Liver (tissue), 9 donors: Measurements from ENCODE around the gene DAPK1. TPM values are rescaled to one million over a fixed set of nuclear protein-coding genes. Genes with fewer than 3 reads are reported as not detected.
A peak's percentile ranks its signal among the peaks of the same experiment; 100 is the strongest.

Experiments used
- DNase-seq: peaks from one replicate; pipeline ENCODE4 v3.0.0-alpha.2; 2017; ENCODE audit warnings: low spot score
- H3K27ac ChIP-seq, 2 donors: one replicate each; pipeline ENCODE4 v1.7.0; 2013; ENCODE audit warnings: inconsistent platforms in 2 of 2, low read length in 2 of 2, control low read depth in 1 of 2, low read depth in 1 of 2, mild to moderate bottlenecking in 1 of 2
- H3K27me3 ChIP-seq, 4 donors: one replicate each; pipeline versions ENCODE4 v1.6.1 to v1.7.0; 2013; ENCODE audit warnings: low read length in 3 of 4, inconsistent platforms in 1 of 4, mild to moderate bottlenecking in 1 of 4, moderate library complexity in 1 of 4; ENCODE audit not compliant: control insufficient read depth in 4 of 4, insufficient read depth in 4 of 4
- H3K36me3 ChIP-seq, 4 donors: one replicate each; pipeline versions ENCODE4 v1.6.1 to v1.7.0; 2013; ENCODE audit warnings: low read length in 3 of 4, mild to moderate bottlenecking in 3 of 4, low read depth in 1 of 4, moderate library complexity in 1 of 4; ENCODE audit not compliant: control insufficient read depth in 4 of 4, insufficient read depth in 3 of 4
- H3K4me1 ChIP-seq, 4 donors: one replicate each; pipeline versions ENCODE4 v1.6.1 to v1.7.0; 2013; ENCODE audit warnings: low read length in 3 of 4, mild to moderate bottlenecking in 3 of 4, moderate library complexity in 1 of 4; ENCODE audit not compliant: control insufficient read depth in 4 of 4, insufficient read depth in 4 of 4
- H3K4me3 ChIP-seq, 3 donors: one replicate each; pipeline versions ENCODE4 v1.6.1 to v1.7.0; 2013; ENCODE audit warnings: low read length in 3 of 3, control low read depth in 1 of 3, low read depth in 1 of 3, mild to moderate bottlenecking in 1 of 3
- H3K9ac ChIP-seq, 2 donors: one replicate each; pipeline ENCODE4 v1.7.0; 2013; ENCODE audit warnings: low read length in 2 of 2, mild to moderate bottlenecking in 2 of 2, moderate library complexity in 2 of 2, control low read depth in 1 of 2, low read depth in 1 of 2
- H3K9me3 ChIP-seq, 4 donors: one replicate each; pipeline versions ENCODE4 v1.6.1 to v1.7.0; 2013; ENCODE audit warnings: low read length in 3 of 4; ENCODE audit not compliant: control insufficient read depth in 4 of 4
- EGR1 ChIP-seq, 2 donors: IDR thresholded peaks; 2 replicates each; pipeline ENCODE4 v1.6.1; 2016 to 2018; ENCODE audit warnings: antibody characterized with exemption in 2 of 2, low read depth in 2 of 2
- FOXA1 ChIP-seq: IDR thresholded peaks from 2 replicates; pipeline ENCODE4 v1.6.1; 2016; ENCODE audit warnings: antibody characterized with exemption
- FOXA2 ChIP-seq: IDR thresholded peaks from 2 replicates; pipeline ENCODE4 v1.6.1; 2016; ENCODE audit warnings: antibody characterized with exemption
- GABPA ChIP-seq, 2 donors: IDR thresholded peaks in 1 of 2; conservative IDR thresholded peaks in 1 of 2; 2 replicates each; pipeline ENCODE4 v1.6.1; 2016; ENCODE audit warnings: antibody characterized with exemption in 2 of 2, mild to moderate bottlenecking in 1 of 2, moderate library complexity in 1 of 2
- HNF4A ChIP-seq, 2 donors: conservative IDR thresholded peaks; 2 replicates each; pipeline ENCODE4 v1.6.1; 2016; ENCODE audit warnings: antibody characterized with exemption in 2 of 2, mild to moderate bottlenecking in 2 of 2
- HNF4G ChIP-seq: IDR thresholded peaks from 2 replicates; pipeline ENCODE4 v1.6.1; 2016; ENCODE audit warnings: antibody characterized with exemption
- JUND ChIP-seq, 2 donors: IDR thresholded peaks; 2 replicates each; pipeline ENCODE4 v1.6.1; 2016; ENCODE audit warnings: antibody characterized with exemption in 2 of 2
- NR2F2 ChIP-seq: IDR thresholded peaks from 2 replicates; pipeline ENCODE4 v1.6.1; 2016; ENCODE audit warnings: antibody characterized with exemption
- RAD21 ChIP-seq, 2 donors: IDR thresholded peaks; 2 replicates each; pipeline ENCODE4 v1.6.1; 2016; ENCODE audit warnings: antibody characterized with exemption in 2 of 2, mild to moderate bottlenecking in 2 of 2
- RXRA ChIP-seq, 2 donors: IDR thresholded peaks; 2 replicates each; pipeline ENCODE4 v1.6.1; 2017 to 2018; ENCODE audit warnings: antibody characterized with exemption in 2 of 2, mild to moderate bottlenecking in 1 of 2
- SP1 ChIP-seq: IDR thresholded peaks from 2 replicates; pipeline ENCODE4 v1.6.1; 2018; ENCODE audit warnings: antibody characterized with exemption, mild to moderate bottlenecking
- TAF1 ChIP-seq: conservative IDR thresholded peaks from 2 replicates; pipeline ENCODE4 v1.6.1; 2016; ENCODE audit warnings: antibody characterized with exemption, mild to moderate bottlenecking
- YY1 ChIP-seq: IDR thresholded peaks from 2 replicates; pipeline ENCODE4 v1.6.1; 2016; ENCODE audit warnings: antibody characterized with exemption, mild to moderate bottlenecking
- WGBS: extraction: QIAGEN DNeasy Blood & Tissue Kit; methylation state at CpG from one replicate; pipeline ENCODE4 v1.1.7; 2013; 5-methylcytosine and 5-hydroxymethylcytosine counted together
- polyA plus RNA-seq, 2 donors: library from polyadenylated mRNA; stranded (reverse) in 1 of 2; unstranded in 1 of 2; fragments of 200-250 nt in 1 of 2; fragments of >200 nt in 1 of 2; fragmentation: Nextera tagmentation in 1 of 2; extraction: Ambion mirVana in 1 of 2; gene quantifications; one replicate each; pipeline versions ENCODE4 v1.2.1 to v1.2.3, GENCODE V29; 2013 to 2015
- total RNA-seq, 2 donors: library from RNA; depleted of rRNA; stranded (reverse); fragments of >200 nt; gene quantifications; one replicate each; pipeline ENCODE4 v1.2.3, GENCODE V29; 2014
- TF ChIP-seq, protein P1 (sequence below): IDR thresholded peaks from 2 replicates; pipeline ENCODE4 v1.6.1; 2016; ENCODE audit warnings: antibody characterized with exemption, mild to moderate bottlenecking
- TF ChIP-seq, protein P2 (sequence below): IDR thresholded peaks from 2 replicates; pipeline ENCODE4 v1.6.1; 2016; ENCODE audit warnings: antibody characterized with exemption
- TF ChIP-seq, protein P3 (sequence below): IDR thresholded peaks from 2 replicates; pipeline ENCODE4 v1.6.1; 2016; ENCODE audit warnings: antibody characterized with exemption
- TF ChIP-seq, protein P4 (sequence below): fragments of 150-350 bp; IDR thresholded peaks from 2 replicates; pipeline ENCODE4 v1.5.1; 2017; ENCODE audit warnings: improper control_type of control experiment, low read depth, low read length; ENCODE audit not compliant: missing input control
- TF ChIP-seq, protein P5 (sequence below): IDR thresholded peaks from 2 replicates; pipeline ENCODE4 v1.6.1; 2016; ENCODE audit warnings: antibody characterized with exemption
- donor health status: healthy.
- donor health status: healthy.
- donor health status: healthy.
- donor health status: healthy.
- donor health status: healthy.

DAPK1 gene
- total and polyA plus RNA-seq, 4 donors, result 14.0 to 40.8 (median 21.8) TPM

DNA sequence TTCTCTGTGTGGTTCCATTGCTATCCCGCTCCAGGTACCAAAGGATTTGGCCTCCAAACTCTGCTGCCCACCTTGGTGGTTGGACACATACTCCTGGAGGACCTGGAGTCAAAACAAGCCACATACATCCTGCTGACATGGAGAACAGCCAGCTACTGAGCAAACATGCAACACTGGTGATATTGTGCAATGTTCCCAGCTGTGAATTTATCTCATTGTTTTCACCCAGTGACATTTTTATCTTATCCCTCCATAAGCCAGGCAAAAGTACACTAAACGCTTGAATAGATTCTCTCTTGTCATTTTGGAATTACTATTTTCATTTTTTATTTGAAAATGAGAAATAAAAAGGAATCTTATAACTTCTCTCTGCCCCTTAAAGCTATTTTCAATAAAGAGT lies 217.2 kb downstream of the DAPK1 start:
- H3K4me3 ChIP-seq, result no peak overlapping the region
- TF ChIP-seq, protein P1, sequence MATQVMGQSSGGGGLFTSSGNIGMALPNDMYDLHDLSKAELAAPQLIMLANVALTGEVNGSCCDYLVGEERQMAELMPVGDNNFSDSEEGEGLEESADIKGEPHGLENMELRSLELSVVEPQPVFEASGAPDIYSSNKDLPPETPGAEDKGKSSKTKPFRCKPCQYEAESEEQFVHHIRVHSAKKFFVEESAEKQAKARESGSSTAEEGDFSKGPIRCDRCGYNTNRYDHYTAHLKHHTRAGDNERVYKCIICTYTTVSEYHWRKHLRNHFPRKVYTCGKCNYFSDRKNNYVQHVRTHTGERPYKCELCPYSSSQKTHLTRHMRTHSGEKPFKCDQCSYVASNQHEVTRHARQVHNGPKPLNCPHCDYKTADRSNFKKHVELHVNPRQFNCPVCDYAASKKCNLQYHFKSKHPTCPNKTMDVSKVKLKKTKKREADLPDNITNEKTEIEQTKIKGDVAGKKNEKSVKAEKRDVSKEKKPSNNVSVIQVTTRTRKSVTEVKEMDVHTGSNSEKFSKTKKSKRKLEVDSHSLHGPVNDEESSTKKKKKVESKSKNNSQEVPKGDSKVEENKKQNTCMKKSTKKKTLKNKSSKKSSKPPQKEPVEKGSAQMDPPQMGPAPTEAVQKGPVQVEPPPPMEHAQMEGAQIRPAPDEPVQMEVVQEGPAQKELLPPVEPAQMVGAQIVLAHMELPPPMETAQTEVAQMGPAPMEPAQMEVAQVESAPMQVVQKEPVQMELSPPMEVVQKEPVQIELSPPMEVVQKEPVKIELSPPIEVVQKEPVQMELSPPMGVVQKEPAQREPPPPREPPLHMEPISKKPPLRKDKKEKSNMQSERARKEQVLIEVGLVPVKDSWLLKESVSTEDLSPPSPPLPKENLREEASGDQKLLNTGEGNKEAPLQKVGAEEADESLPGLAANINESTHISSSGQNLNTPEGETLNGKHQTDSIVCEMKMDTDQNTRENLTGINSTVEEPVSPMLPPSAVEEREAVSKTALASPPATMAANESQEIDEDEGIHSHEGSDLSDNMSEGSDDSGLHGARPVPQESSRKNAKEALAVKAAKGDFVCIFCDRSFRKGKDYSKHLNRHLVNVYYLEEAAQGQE, result peak; percentile 36
- TF ChIP-seq TAF1 (no peak), GABPA (IDR thresholded peaks at IDR 0.05 in 1 of 2, conservative IDR thresholded peaks at IDR 0.05 in 1 of 2) (no peak), YY1 (peak; percentile 81), JUND (IDR thresholded peaks at IDR 0.05) (peak in 1 of 2 donors; percentile 52), HNF4A (conservative IDR thresholded peaks at IDR 0.05) (peak in 1 of 2 donors; percentile 58), FOXA1 (peak; percentile 67), RXRA (IDR thresholded peaks at IDR 0.05) (peak in 1 of 2 donors; percentile 70), FOXA2 (peak; percentile 69), RAD21 (IDR thresholded peaks at IDR 0.05) (peak; percentile 49 to 63), EGR1 (IDR thresholded peaks at IDR 0.05; ENCODE audit: low read depth in 2 of 2) (no peak), SP1 (no peak), NR2F2 (peak; percentile 31), HNF4G (no peak)
- TF ChIP-seq, protein P2, sequence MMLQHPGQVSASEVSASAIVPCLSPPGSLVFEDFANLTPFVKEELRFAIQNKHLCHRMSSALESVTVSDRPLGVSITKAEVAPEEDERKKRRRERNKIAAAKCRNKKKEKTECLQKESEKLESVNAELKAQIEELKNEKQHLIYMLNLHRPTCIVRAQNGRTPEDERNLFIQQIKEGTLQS, result peak; percentile 34
- TF ChIP-seq, protein P3, sequence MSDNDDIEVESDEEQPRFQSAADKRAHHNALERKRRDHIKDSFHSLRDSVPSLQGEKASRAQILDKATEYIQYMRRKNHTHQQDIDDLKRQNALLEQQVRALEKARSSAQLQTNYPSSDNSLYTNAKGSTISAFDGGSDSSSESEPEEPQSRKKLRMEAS, result peak; percentile 37
- TF ChIP-seq, protein P4, sequence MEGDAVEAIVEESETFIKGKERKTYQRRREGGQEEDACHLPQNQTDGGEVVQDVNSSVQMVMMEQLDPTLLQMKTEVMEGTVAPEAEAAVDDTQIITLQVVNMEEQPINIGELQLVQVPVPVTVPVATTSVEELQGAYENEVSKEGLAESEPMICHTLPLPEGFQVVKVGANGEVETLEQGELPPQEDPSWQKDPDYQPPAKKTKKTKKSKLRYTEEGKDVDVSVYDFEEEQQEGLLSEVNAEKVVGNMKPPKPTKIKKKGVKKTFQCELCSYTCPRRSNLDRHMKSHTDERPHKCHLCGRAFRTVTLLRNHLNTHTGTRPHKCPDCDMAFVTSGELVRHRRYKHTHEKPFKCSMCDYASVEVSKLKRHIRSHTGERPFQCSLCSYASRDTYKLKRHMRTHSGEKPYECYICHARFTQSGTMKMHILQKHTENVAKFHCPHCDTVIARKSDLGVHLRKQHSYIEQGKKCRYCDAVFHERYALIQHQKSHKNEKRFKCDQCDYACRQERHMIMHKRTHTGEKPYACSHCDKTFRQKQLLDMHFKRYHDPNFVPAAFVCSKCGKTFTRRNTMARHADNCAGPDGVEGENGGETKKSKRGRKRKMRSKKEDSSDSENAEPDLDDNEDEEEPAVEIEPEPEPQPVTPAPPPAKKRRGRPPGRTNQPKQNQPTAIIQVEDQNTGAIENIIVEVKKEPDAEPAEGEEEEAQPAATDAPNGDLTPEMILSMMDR, result no peak
- TF ChIP-seq, protein P5, sequence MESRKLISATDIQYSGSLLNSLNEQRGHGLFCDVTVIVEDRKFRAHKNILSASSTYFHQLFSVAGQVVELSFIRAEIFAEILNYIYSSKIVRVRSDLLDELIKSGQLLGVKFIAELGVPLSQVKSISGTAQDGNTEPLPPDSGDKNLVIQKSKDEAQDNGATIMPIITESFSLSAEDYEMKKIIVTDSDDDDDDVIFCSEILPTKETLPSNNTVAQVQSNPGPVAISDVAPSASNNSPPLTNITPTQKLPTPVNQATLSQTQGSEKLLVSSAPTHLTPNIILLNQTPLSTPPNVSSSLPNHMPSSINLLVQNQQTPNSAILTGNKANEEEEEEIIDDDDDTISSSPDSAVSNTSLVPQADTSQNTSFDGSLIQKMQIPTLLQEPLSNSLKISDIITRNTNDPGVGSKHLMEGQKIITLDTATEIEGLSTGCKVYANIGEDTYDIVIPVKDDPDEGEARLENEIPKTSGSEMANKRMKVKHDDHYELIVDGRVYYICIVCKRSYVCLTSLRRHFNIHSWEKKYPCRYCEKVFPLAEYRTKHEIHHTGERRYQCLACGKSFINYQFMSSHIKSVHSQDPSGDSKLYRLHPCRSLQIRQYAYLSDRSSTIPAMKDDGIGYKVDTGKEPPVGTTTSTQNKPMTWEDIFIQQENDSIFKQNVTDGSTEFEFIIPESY, result no peak
- no peak for DNase-seq
- H3K36me3 ChIP-seq, result no peaks in the 10 kb centered on the region
- peaks cover 0 to 7% (median 3%) of the 10 kb centered on the region in 4 donors for H3K4me1 ChIP-seq
- H3K9ac ChIP-seq, result no peak overlapping the region
- peak overlapping the region; percentile 42 to 65 for H3K27ac ChIP-seq
- no peaks in the 10 kb centered on the region for H3K27me3 ChIP-seq
- 49% methylated on average over 2 of the region's 2 CpGs for WGBS
- no peaks in the 10 kb centered on the region for H3K9me3 ChIP-seq
